GM12891 (cell line): ENCODE results near the gene CEP192.

Experiments used
- DNase-seq: peaks from one replicate; pipeline ENCODE4 v3.0.0; 2011; ENCODE audit warnings: low spot score; ENCODE audit not compliant: insufficient read length
- FAIRE-seq: peaks from 2 replicates; lab custom pipeline; 2011; peaks lifted over from hg19 to GRCh38; lab: Jason Lieb, UNC
- PAX5 ChIP-seq: IDR thresholded peaks from 2 replicates; pipeline ENCODE4 v1.6.1; 2011; ENCODE audit warnings: low read length, moderate library complexity, mild to moderate bottlenecking; ENCODE audit not compliant: insufficient read depth, severe bottlenecking
- POLR2A ChIP-seq: IDR thresholded peaks from 2 replicates; pipeline ENCODE4 v1.6.1; 2011; ENCODE audit warnings: low read depth, low read length, control low read depth
- POLR2AphosphoS5 ChIP-seq: IDR thresholded peaks from 2 replicates; pipeline ENCODE4 v1.6.1; 2011; ENCODE audit warnings: low read depth, low read length, control low read depth
- POU2F2 ChIP-seq: IDR thresholded peaks from 2 replicates; pipeline ENCODE4 v1.6.1; 2011; ENCODE audit warnings: low read depth, mild to moderate bottlenecking, control low read depth, low read length, moderate library complexity
- SPI1 ChIP-seq: IDR thresholded peaks from 2 replicates; pipeline ENCODE4 v1.6.1; 2011; ENCODE audit warnings: low read depth, low read length, control low read depth
- TAF1 ChIP-seq: IDR thresholded peaks from 2 replicates; pipeline ENCODE4 v1.6.1; 2011; ENCODE audit warnings: low read depth, low read length, control low read depth

Gene CEP192

GRCh38 chr18:13006531-13007247 lies 15.5 kb downstream of the CEP192 start:
- TF ChIP-seq SPI1: no peak
- no peak for FAIRE-seq
- DNase-seq: no peak

GRCh38 chr18:13007248-13007560 lies 16.0 kb downstream of the CEP192 start:
- TF ChIP-seq POU2F2: no peak
- 0 out of 2 replicates have a peak, but pooled peaks have one; percentile 14 for TF ChIP-seq SPI1
- no peak for FAIRE-seq
- DNase-seq: no peak

GRCh38 chr18:13011719-13012118 lies 20.6 kb downstream of the CEP192 start:
- TF ChIP-seq POU2F2: no peak
- TF ChIP-seq SPI1: no peak
- TF ChIP-seq POLR2AphosphoS5: no peak
- TF ChIP-seq TAF1: no peak
- TF ChIP-seq PAX5: no peak
- no peak for TF ChIP-seq POLR2A
- DNase-seq (no peak), FAIRE-seq (no peak)

- FAIRE-seq: no peak
- no peak for DNase-seq
- TF ChIP-seq TAF1 (no peak), PAX5 (no peak), POU2F2 (no peak), POLR2A (no peak), SPI1 (no peak), POLR2AphosphoS5 (no peak)
These were observed 23.1 kb downstream of the CEP192 start for GRCh38 chr18:13014232-13014631.

GRCh38 chr18:13014818-13015217 lies 23.7 kb downstream of the CEP192 start:
- DNase-seq (no peak), FAIRE-seq (no peak)
- TF ChIP-seq POLR2AphosphoS5 (no peak), TAF1 (no peak), SPI1 (no peak), POLR2A (no peak), PAX5 (no peak), POU2F2 (no peak)

DNA sequence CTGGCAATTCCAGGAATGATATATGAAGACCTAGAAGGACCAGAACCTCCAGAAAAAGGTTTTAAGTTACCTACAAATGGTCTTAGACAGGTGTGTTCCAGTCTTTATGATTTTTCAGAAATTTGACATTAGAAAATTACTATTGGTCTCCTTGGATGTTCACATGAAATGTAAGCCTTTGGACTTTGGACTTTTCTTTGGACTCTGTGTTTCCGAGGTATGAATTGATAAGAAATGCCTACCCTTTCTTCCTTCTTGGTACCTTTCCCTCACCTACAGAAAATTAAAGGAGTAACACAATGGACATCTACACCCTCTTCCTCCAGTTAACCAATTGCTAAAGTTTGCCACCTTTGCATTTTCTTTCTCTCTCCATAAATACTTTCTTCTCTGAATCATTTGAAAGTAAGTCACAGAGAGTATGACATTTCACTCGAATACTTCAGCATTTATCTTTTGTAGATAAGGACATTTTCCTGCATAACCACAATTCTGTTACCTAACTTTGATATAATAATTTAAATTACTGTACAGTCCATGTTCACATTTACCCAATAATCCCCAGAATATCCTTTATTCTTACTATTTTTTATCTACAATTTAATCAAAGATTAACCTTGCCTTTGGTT lies 26.2 kb downstream of the CEP192 start:
- DNase-seq (no peak), FAIRE-seq (no peak)
- TF ChIP-seq PAX5 (no peak), POU2F2 (no peak), SPI1 (no peak), TAF1 (no peak), POLR2A (no peak), POLR2AphosphoS5 (no peak)

DNA sequence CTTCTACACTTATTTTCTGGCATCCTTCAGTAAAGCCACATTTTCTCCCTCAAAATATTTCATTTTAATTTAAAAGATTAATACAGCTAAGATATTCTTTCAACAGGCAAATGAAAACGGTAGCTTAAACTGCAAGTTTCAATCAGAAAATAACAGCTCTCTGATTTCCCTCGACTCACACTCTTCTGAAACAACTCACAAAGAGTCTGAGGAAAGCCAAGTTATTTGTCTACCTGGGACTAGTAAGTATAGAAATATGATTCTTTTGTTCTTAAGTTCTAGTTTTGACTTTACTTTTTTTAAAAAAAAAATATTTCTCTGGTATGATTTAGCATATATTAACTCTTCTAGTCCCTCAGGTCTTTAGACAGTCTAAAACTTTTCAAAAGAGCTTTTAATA lies 27.2 kb downstream of the CEP192 start:
- FAIRE-seq (no peak), DNase-seq (no peak)
- TF ChIP-seq POLR2A (no peak), TAF1 (no peak), PAX5 (no peak), POLR2AphosphoS5 (no peak), POU2F2 (no peak), SPI1 (no peak)

DNA sequence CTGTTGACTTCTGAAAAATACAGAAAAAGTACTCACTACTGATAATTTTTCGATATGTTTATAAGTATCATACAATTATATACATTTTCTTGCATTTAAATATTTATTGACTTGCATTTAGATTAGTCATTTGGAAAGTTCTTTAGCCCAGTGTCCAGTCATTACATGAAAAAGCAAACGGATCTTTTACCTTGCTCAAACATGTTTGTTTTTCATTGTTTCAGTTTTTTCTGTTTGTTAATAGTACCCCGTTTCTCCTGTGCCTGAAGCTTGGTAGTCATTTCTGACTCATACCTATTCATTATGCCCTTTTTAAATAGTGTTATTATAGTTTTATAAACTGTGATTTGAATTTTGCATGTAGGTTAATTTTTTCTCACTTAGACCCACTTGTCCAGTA lies 28.1 kb downstream of the CEP192 start:
- TF ChIP-seq TAF1 (no peak), POLR2A (no peak), SPI1 (no peak)
- no peak for DNase-seq

GRCh38 chr18:13022644-13023043 lies 31.5 kb downstream of the CEP192 start:
- FAIRE-seq: no peak
- TF ChIP-seq TAF1: no peak
- TF ChIP-seq SPI1: no peak
- no peak for TF ChIP-seq PAX5
- no peak for DNase-seq

More for the DNA sequence above, 28.1 kb downstream of the CEP192 start:
- no peak for FAIRE-seq

DNA sequence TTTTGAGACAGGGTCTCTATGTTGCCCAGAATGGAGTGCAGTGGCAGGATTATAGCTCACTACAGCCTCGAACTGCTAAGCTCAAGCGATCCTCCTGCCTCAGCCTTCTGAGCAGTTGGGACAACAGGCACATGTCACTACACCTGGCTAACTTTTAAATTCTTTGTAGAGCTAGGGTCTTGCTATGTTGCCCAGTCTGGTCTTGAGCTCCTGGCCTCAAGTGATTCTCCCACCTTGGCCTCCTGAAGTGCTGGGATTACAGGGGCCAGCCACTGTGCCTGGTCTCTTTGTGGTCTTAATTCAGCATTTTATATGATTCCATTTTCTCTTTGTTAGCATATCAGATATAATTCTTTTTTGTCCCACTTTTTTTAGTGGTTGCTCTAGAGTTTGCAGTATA lies 34.1 kb downstream of the CEP192 start:
- FAIRE-seq (no peak), DNase-seq (no peak)
- TF ChIP-seq POLR2AphosphoS5 (no peak), SPI1 (no peak), TAF1 (no peak), PAX5 (no peak), POU2F2 (no peak), POLR2A (no peak)
